ES-I3 (cell line): ENCODE results near the gene NPEPL1.

Source experiments
- H3K36me3 ChIP-seq: 2 replicates; pipeline ENCODE4 v1.6.1; 2013; ENCODE audit warnings: mild to moderate bottlenecking, low read length, control low read depth, moderate library complexity; ENCODE audit not compliant: insufficient read depth
- H3K4me1 ChIP-seq: 2 replicates; pipeline ENCODE4 v1.6.1; 2013; ENCODE audit warnings: mild to moderate bottlenecking, control low read depth, low read length; ENCODE audit not compliant: insufficient read depth
- H3K9ac ChIP-seq: 2 replicates; pipeline ENCODE4 v1.6.1; 2013; ENCODE audit warnings: low read depth, mild to moderate bottlenecking, low read length, moderate library complexity
- H3K9me3 ChIP-seq: 2 replicates; pipeline ENCODE4 v1.6.1; 2013; ENCODE audit warnings: mild to moderate bottlenecking, low read length, moderate library complexity; ENCODE audit not compliant: control insufficient read depth, insufficient read depth

Gene NPEPL1

DNA sequence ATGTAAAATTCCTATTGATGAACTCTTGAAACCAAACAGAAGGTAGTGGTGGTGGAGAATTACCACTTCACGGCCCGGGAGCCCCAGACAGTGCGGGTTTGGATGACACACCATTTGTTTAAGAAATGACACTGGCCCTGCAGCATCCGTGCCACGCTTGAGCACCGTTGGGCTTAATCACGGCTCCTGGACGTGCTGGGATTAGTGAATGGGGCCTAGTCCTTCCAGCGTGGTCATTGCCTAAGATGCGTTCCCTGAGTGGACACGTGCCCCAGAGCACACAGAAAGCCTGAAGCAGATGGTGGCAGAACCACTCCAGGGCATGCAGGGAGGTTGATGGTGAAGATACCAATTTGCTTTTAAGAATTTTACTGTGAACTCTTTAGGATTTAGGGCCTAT is 27.0 kb upstream of the NPEPL1 start:
- Histone ChIP-seq H3K9ac (no peak overlapping the region), H3K36me3 (0 out of 2 replicates have a peak, but pooled peaks cover 3% of the 10 kb centered on the region), H3K4me1 (peaks cover 44% of the 10 kb centered on the region)

GRCh38 chr20:58666702-58667101 is 25.9 kb upstream of the NPEPL1 start:
- Histone ChIP-seq H3K4me1 (peaks cover 42% of the 10 kb centered on the region), H3K36me3 (peaks cover 10% of the 10 kb centered on the region; the same call in 1 of the 2 replicates), H3K9me3 (no peaks in the 10 kb centered on the region), H3K9ac (0 out of 2 replicates have a peak overlapping the region, but pooled peaks have one; percentile 4)

More for the DNA sequence above, 27.0 kb upstream of the NPEPL1 start:
- H3K9me3 ChIP-seq, result no peaks in the 10 kb centered on the region

DNA sequence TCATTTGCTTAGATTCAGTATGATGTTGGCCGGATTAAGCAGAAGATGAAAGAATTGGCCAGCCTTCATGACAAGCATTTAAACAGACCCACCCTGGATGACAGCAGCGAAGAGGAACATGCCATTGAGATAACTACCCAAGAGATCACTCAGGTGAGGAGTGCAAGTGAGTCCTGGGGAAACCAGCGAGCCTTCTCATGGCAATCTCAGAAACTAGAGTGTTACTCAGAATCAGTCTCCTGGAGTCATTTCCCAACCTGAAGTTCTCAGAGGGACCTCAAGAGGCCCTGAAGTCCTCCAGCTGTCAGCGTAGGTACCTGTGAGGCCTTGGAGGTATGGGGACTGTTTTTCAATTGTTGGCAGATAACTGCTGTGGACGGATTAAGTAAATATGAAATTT is 24.6 kb upstream of the NPEPL1 start:
- Histone ChIP-seq H3K9me3 (no peaks in the 10 kb centered on the region), H3K4me1 (peaks cover 40% of the 10 kb centered on the region), H3K9ac (no peak overlapping the region), H3K36me3 (peaks cover 11% of the 10 kb centered on the region; the same call in 1 of the 2 replicates)

GRCh38 chr20:58668901-58669286 is 23.7 kb upstream of the NPEPL1 start:
- peak overlapping the region; percentile 41 for H3K9ac ChIP-seq
- H3K36me3 ChIP-seq, result peaks cover 18% of the 10 kb centered on the region
- H3K9me3 ChIP-seq, result no peaks in the 10 kb centered on the region
- peaks cover 40% of the 10 kb centered on the region for H3K4me1 ChIP-seq

DNA sequence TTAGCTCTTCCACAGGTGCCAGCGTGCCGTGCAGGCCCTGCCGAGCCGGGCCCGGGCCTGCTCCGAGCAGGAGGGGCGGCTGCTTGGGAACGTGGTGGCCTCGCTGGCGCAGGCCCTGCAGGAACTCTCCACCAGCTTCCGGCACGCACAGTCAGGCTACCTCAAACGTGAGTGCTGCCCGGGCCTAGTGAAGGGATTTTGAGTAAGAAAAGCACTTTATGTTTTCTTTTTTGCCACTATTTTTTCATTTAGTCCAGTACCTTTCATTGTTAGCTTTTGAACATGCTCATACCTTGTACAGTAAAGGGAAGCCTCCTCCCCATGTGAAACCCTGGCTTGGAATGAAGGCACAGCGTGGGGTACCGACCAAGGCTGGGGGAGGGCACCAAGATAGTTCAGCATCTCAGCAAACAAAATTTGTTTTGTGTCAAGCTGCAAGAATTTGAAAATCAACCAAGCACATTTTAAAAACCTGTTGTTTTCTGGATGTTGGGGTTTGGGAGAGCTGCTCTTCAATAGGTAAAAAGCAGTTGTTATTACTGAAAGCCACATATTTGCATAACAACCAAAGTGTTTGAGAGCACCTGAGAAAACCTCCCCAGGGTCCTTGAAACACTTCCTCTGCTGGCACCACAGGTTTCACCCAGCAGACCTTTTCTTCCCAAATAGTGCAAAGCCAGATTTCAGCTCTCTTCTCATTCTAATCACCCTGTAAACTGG is 23.2 kb upstream of the NPEPL1 start:
- Histone ChIP-seq H3K9me3 (no peaks in the 10 kb centered on the region), H3K9ac (peak overlapping the region; percentile 41), H3K36me3 (peaks cover 18% of the 10 kb centered on the region), H3K4me1 (peaks cover 36% of the 10 kb centered on the region)

GRCh38 chr20:58670102-58670501 is 22.5 kb upstream of the NPEPL1 start:
- peaks cover 36% of the 10 kb centered on the region for H3K4me1 ChIP-seq
- peaks cover 18% of the 10 kb centered on the region for H3K36me3 ChIP-seq
- no peaks in the 10 kb centered on the region for H3K9me3 ChIP-seq
- no peak overlapping the region for H3K9ac ChIP-seq

DNA sequence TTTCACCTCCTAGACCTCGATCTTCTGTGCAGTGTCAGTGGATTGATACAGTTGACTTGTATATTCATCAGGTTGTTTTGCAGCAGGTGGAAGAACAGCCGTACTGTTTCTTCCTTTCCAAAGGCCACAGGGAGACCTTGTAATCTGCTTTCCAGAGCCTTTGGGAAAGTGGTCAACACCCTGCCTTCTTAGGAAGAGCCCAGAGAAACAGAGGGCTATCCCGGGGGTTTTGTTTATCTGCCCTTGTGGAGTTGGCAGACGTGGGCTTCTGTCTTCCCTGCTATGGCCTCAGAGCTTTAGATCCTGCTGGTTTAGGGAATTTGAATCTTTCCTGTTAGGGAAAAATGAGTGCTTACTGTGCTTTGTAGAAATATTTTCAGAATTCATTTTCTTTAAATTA is 21.9 kb upstream of the NPEPL1 start:
- Histone ChIP-seq H3K9me3 (no peaks in the 10 kb centered on the region), H3K9ac (no peak overlapping the region), H3K36me3 (peaks cover 17% of the 10 kb centered on the region), H3K4me1 (peaks cover 34% of the 10 kb centered on the region)

GRCh38 chr20:58673119-58673518 is 19.5 kb upstream of the NPEPL1 start:
- Histone ChIP-seq H3K4me1 (peaks cover 25% of the 10 kb centered on the region), H3K9me3 (no peaks in the 10 kb centered on the region), H3K36me3 (peaks cover 23% of the 10 kb centered on the region), H3K9ac (no peak overlapping the region)

- Histone ChIP-seq H3K36me3 (peaks cover 31% of the 10 kb centered on the region), H3K9me3 (no peaks in the 10 kb centered on the region), H3K4me1 (peaks cover 19% of the 10 kb centered on the region), H3K9ac (no peak overlapping the region)
Measured at GRCh38 chr20:58675146-58675584, 17.4 kb upstream of the NPEPL1 start.

DNA sequence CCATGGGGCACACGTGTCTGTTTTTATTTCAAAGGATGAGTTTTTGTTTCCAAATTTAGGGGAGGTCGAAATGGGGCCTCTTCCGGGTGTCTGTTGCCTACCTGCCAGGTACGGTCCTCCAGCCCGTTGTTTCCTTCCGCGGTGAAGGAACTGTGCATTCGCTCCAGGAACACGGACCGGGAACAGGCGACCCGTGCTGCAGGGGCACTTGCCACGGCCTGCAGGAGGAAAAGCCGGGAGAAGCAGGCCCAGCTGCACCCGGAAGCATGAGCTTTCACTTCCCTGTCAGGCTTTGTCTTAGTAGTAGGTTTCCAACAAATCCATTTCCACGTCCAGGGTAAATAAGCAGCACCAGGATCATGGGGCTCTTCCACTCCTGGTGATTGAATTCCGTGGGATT is 17.0 kb upstream of the NPEPL1 start:
- Histone ChIP-seq H3K36me3 (peaks cover 31% of the 10 kb centered on the region), H3K9ac (no peak overlapping the region), H3K4me1 (peaks cover 14% of the 10 kb centered on the region), H3K9me3 (no peaks in the 10 kb centered on the region)

DNA sequence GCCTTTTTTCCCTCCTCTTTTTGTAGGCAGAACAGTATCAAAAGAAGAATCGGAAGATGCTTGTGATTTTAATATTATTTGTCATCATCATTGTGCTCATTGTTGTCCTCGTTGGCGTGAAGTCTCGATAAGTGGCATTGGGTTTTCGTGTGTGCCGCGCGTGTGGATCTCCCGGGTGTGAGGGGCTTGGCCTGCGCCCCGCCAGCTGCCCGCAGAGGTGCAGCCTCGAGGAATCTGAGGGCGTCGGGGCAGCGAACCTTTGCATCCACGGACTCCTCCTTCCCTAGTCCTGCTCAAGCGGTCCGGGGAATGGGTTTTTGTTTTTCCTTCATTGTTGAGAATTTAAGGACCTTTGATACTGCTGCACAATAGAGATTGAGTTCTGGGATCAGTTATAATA is 16.4 kb upstream of the NPEPL1 start:
- Histone ChIP-seq H3K4me1 (peaks cover 9% of the 10 kb centered on the region), H3K9me3 (no peaks in the 10 kb centered on the region), H3K36me3 (peaks cover 26% of the 10 kb centered on the region), H3K9ac (no peak overlapping the region)

DNA sequence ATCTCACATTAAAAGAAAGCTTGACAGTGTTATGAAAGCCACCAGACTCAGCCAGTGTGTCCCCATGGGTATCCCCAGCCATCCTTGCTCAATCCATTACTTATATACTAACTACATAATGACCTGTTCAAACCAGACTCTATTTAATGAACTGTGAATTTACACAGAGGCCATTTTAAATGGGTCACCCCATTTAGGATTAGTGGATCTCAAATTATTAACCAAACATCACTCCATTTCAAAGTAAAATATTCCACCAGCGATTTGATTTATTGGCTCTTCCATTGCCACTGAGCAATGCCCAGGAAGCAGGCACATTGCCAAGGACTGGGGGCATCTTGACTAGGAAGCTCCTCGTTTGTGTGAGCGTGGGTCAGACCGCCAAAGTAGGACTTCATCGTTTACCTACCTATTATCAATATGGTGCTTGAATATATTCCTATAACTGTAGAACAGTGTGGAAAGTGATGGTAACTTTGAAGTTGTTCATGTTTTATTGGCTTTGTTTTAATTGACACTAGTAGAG is 15.5 kb upstream of the NPEPL1 start:
- Histone ChIP-seq H3K36me3 (peaks cover 22% of the 10 kb centered on the region), H3K9ac (no peak overlapping the region)

DNA sequence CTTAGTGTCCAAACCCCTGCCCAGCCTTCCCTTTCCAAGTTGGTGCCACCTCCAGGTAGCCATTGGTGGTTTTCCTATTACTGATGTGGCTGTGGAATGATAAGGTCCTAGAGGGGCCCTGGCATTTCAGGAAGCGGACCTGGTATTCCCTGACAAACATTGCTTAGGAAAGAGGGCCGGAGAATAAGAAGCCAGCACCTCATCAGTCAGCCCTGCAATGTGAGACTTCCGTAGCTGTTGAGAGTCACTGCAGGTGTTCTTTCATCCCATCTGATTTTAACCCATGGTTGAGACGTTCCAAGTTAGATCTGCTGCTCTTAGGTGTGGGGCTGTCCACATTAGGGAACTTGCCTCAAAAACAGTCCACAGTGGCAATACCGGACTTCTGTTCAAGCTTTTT is 14.8 kb upstream of the NPEPL1 start:
- Histone ChIP-seq H3K9me3 (no peaks in the 10 kb centered on the region), H3K9ac (no peak overlapping the region), H3K4me1 (peaks cover 7% of the 10 kb centered on the region), H3K36me3 (peaks cover 22% of the 10 kb centered on the region)

More for the DNA sequence above, 15.5 kb upstream of the NPEPL1 start:
- no peaks in the 10 kb centered on the region for H3K9me3 ChIP-seq
- H3K4me1 ChIP-seq, result peaks cover 7% of the 10 kb centered on the region

- no peak overlapping the region for H3K9ac ChIP-seq
- H3K36me3 ChIP-seq, result peaks cover 15% of the 10 kb centered on the region
- peaks cover 7% of the 10 kb centered on the region for H3K4me1 ChIP-seq
Measured at GRCh38 chr20:58678806-58679205, 13.8 kb upstream of the NPEPL1 start.

More at GRCh38 chr20:58678806-58679205, 13.8 kb upstream of the NPEPL1 start:
- no peaks in the 10 kb centered on the region for H3K9me3 ChIP-seq
